Right forelimb (tissue), 1 donor: ENCODE measurements around the gene RASEF.
"Not testable (repeated sequence)": the region's sequence is repeated elsewhere in the genome, so short reads cannot be mapped to it uniquely, and the experiment has no call there.

Source experiments
- DNase-seq: peaks from one replicate; pipeline ENCODE4 v3.0.0-alpha.2; 2018

The RASEF gene

DNA sequence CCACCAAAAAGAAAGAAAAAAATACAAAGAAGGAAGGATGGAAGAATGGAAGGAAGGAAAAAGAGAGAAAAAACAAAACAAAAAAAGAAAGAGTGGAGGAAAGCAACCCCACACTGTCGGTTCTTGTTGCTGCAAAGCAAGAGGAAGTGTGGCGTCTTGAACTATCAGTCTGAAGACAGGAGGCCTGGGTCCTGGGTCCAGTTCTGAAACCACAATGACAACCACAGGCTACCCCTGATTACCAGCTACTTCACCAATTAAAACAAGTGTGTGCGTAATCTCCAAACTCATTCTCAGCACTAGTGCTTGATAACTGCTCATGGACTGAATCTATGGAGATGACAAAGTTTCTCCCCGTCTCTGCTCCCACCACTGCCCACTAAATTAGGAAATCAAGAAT, 93.7 kb downstream of the RASEF start:
- DNase-seq = no peak

- DNase-seq = no peak
Measured at GRCh38 chr9:82968816-82969215, 94.1 kb downstream of the RASEF start.

DNA sequence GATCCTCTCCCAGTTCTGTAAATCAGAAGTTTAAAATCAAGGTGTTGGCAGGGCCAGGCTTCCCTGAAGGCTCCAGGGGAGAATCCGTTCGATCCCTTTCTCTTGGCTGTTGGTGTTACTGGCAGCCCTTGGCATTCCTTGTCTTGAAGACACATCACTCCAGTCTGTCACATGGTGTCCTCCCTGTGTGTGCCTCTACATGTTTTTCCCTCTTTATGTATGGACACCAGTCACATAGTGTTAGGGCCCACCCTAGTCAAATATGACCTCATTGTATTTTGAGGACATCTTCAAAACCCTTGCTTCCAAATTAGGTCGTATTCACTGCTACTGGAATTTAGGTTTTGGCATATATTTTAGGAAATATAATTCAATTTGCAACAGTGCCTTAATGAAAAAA, 94.6 kb downstream of the RASEF start:
- DNase-seq = no peak

- peak; percentile 85 for DNase-seq
Measured at GRCh38 chr9:82961504-82962125, 101.3 kb downstream of the RASEF start.

DNA sequence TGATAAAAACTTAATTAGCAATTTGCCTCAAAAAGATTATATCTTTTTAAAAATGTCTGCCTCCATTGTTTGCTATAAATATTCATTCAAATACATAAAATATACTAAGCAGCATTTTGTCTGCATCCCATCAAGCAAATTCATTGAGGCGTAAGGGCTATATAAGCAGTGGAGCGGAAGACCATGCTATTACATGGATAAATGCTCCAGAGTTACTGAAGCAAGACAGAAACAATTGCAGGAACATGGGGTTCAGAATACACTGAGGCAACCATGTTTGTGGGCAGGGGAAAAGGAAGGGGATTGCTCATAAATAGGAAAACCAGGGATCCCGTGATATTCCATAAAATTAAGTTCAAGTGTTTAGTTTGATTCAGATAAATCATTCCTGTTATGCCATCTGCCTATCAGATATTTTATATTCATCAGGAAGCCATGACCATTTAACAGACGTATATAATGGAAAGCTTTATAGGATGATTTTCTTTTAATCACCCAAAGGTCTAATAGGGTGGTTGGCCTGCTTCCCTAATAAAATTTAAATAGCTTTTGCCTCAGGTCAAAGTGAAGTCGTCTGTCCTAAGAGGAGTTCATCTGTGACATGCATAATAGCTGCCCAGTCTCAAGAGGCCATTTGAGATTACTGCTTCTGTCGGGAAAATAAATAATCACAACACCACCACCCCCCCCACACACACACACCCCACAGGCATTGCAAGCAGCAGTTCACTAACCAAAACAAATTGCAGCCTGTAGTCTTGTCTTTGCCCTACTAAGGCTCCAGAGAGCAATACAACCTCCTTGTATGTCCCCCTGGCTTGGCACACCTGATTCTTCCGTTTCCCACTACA, 105.2 kb downstream of the RASEF start:
- DNase-seq = no peak

DNA sequence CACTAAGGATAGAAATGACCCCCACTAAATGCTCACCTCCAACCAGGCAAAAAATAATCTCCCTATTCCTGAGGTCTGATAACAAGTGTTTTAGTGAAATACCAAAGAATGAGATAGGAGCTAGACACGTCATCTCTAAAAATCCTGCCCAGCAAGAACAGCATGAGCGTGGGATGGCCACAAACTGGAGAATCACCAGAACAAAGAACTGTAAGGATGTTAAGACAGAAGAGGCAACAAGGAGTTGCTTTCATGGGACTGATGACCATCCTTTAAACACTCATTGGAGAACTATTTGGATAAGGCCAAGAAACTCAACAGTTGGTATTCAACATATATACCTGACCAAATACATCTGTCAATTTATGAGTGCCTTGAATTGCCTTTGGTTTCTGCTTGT, 113.7 kb downstream of the RASEF start:
- no peak for DNase-seq

- DNase-seq = no peak
Measured at GRCh38 chr9:82940376-82940775, 122.6 kb downstream of the RASEF start.

- no peak for DNase-seq
Measured at GRCh38 chr9:82939451-82939850, 123.5 kb downstream of the RASEF start.

GRCh38 chr9:82938426-82939218, 124.3 kb downstream of the RASEF start:
- DNase-seq = no peak

- DNase-seq = not testable (repeated sequence)
Measured at GRCh38 chr9:82936561-82936960, 126.4 kb downstream of the RASEF start.

DNA sequence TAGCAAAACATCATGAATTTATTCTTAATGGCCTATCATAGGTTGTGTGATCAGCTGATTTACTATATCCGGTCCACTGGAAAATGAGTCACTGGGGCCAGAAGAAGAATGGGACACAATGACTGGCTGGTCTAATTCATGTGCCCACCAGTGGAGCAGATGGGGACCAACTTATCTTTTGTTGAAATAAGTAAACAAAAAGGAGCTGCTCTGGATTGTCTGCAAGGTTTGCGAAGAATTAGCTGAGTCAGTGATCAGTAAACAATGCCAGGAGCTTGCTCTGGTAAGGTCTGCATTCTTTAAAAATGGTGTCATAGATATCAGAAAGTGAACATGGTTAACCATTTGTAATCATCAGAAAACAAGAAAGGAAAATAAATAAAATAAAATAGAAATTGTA, 128.0 kb downstream of the RASEF start:
- DNase-seq = no peak

- not testable (repeated sequence) for DNase-seq
Measured at GRCh38 chr9:82934025-82934424, 128.9 kb downstream of the RASEF start.

GRCh38 chr9:82930116-82930515, 132.8 kb downstream of the RASEF start:
- DNase-seq = no peak
